ENCODE measurements around the gene TMEM62.

- no peak for TF ChIP-seq CTCF (conservative IDR thresholded peaks at IDR 0.05)
- TF ChIP-seq ZFX (IDR thresholded peaks at IDR 0.05), result no peak
These were observed 810 bp downstream of the TMEM62 start for GRCh38 chr15:43134157-43134635.
